HCT116 (cell line): ENCODE measurements around the gene GPR139.

ENCODE experiments used
- CBX3 ChIP-seq: IDR thresholded peaks from 2 replicates; pipeline ENCODE4 v1.6.1; 2012; ENCODE audit warnings: low read depth
- CEBPB ChIP-seq: IDR thresholded peaks from 2 replicates; pipeline ENCODE4 v1.6.1; 2012; ENCODE audit warnings: low read depth
- EZH2 ChIP-seq: fragments of 200-600 bp; sonication (generic); IDR thresholded peaks from 2 replicates; pipeline ENCODE4 v1.6.1; 2017; ENCODE audit warnings: antibody characterized with exemption, mixed run types
- EZH2phosphoT487 ChIP-seq: fragments of 200-600 bp; IDR thresholded peaks from 2 replicates; pipeline ENCODE4 v1.6.1; 2018; ENCODE audit warnings: antibody characterized with exemption, borderline replicate concordance
- POLR2A ChIP-seq: IDR thresholded peaks from 2 replicates; pipeline ENCODE4 v1.7.0; 2011; ENCODE audit warnings: borderline replicate concordance; ENCODE audit not compliant: insufficient read depth, insufficient read length; ENCODE audit errors: extremely low read depth
- POLR2AphosphoS5 ChIP-seq: IDR thresholded peaks from 2 replicates; pipeline ENCODE4 v1.6.1; 2011; ENCODE audit warnings: mild to moderate bottlenecking, low read depth, low read length, moderate library complexity
- SRF ChIP-seq: IDR thresholded peaks from 2 replicates; pipeline ENCODE4 v1.6.1; 2012; ENCODE audit warnings: low read depth
- YY1 ChIP-seq: IDR thresholded peaks from 2 replicates; pipeline ENCODE4 v1.6.1; 2011; ENCODE audit warnings: low read length, low read depth, moderate library complexity, mild to moderate bottlenecking; ENCODE audit not compliant: insufficient replicate concordance; ENCODE audit errors: extremely low read depth
- TF ChIP-seq, protein P1 (sequence below), 3 experiments: fragments of 200-600 bp in 1 of 3; sonication (generic) in 1 of 3; IDR thresholded peaks in 2 of 3; conservative IDR thresholded peaks in 1 of 3; 2 replicates each; pipeline ENCODE4 v1.5.1; 2012 to 2017; ENCODE audit warnings: low read depth in 2 of 3, low read length in 2 of 3, antibody characterized with exemption in 1 of 3, borderline replicate concordance in 1 of 3, control low read depth in 1 of 3, mild to moderate bottlenecking in 1 of 3, mixed read lengths in 1 of 3, mixed run types in 1 of 3, moderate library complexity in 1 of 3; ENCODE audit not compliant: insufficient read depth in 1 of 3
- TF ChIP-seq, protein P2 (sequence below): IDR thresholded peaks from 2 replicates; pipeline ENCODE4 v1.6.1; 2012; ENCODE audit warnings: low read depth
- TF ChIP-seq, protein P3 (sequence below): IDR thresholded peaks from 2 replicates; pipeline ENCODE4 v1.6.1; 2012
- TF ChIP-seq, protein P4 (sequence below): IDR thresholded peaks from 2 replicates; pipeline ENCODE4 v1.6.1; 2012

DNA sequence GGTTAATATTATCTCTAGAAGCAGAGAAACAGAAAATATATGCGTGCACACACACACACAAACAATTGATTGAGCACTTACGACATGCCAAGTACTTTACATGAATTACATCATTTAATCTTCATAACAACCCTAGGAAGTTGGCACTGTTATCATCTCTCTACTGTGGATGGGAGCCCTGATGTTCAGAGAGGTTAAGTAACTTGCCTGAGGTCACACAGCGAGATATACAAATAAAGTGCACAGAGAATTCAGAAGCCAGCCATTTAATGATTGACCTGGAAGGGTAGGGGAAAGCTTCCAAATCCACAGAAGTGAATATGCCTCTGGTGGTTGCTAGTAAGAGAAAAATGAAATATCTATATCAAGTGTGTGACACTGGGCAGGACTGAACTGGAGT lies 37.5 kb upstream of the GPR139 start:
- TF ChIP-seq, protein P1, sequence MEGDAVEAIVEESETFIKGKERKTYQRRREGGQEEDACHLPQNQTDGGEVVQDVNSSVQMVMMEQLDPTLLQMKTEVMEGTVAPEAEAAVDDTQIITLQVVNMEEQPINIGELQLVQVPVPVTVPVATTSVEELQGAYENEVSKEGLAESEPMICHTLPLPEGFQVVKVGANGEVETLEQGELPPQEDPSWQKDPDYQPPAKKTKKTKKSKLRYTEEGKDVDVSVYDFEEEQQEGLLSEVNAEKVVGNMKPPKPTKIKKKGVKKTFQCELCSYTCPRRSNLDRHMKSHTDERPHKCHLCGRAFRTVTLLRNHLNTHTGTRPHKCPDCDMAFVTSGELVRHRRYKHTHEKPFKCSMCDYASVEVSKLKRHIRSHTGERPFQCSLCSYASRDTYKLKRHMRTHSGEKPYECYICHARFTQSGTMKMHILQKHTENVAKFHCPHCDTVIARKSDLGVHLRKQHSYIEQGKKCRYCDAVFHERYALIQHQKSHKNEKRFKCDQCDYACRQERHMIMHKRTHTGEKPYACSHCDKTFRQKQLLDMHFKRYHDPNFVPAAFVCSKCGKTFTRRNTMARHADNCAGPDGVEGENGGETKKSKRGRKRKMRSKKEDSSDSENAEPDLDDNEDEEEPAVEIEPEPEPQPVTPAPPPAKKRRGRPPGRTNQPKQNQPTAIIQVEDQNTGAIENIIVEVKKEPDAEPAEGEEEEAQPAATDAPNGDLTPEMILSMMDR (IDR thresholded peaks at IDR 0.05 in 2 of 3, conservative IDR thresholded peaks at IDR 0.05 in 1 of 3; ENCODE audit: borderline replicate concordance in 1 of 3, insufficient read depth in 1 of 3, low read depth in 2 of 3, low read length in 2 of 3): no peak
- no peak for TF ChIP-seq POLR2A
- no peak for TF ChIP-seq POLR2AphosphoS5
- TF ChIP-seq, protein P2, sequence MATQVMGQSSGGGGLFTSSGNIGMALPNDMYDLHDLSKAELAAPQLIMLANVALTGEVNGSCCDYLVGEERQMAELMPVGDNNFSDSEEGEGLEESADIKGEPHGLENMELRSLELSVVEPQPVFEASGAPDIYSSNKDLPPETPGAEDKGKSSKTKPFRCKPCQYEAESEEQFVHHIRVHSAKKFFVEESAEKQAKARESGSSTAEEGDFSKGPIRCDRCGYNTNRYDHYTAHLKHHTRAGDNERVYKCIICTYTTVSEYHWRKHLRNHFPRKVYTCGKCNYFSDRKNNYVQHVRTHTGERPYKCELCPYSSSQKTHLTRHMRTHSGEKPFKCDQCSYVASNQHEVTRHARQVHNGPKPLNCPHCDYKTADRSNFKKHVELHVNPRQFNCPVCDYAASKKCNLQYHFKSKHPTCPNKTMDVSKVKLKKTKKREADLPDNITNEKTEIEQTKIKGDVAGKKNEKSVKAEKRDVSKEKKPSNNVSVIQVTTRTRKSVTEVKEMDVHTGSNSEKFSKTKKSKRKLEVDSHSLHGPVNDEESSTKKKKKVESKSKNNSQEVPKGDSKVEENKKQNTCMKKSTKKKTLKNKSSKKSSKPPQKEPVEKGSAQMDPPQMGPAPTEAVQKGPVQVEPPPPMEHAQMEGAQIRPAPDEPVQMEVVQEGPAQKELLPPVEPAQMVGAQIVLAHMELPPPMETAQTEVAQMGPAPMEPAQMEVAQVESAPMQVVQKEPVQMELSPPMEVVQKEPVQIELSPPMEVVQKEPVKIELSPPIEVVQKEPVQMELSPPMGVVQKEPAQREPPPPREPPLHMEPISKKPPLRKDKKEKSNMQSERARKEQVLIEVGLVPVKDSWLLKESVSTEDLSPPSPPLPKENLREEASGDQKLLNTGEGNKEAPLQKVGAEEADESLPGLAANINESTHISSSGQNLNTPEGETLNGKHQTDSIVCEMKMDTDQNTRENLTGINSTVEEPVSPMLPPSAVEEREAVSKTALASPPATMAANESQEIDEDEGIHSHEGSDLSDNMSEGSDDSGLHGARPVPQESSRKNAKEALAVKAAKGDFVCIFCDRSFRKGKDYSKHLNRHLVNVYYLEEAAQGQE: no peak
- no peak for TF ChIP-seq EZH2phosphoT487
- TF ChIP-seq SRF: no peak
- TF ChIP-seq, protein P3, sequence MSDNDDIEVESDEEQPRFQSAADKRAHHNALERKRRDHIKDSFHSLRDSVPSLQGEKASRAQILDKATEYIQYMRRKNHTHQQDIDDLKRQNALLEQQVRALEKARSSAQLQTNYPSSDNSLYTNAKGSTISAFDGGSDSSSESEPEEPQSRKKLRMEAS: no peak
- no peak for TF ChIP-seq CEBPB
- no peak for TF ChIP-seq EZH2
- TF ChIP-seq CBX3: no peak
- TF ChIP-seq, protein P4, sequence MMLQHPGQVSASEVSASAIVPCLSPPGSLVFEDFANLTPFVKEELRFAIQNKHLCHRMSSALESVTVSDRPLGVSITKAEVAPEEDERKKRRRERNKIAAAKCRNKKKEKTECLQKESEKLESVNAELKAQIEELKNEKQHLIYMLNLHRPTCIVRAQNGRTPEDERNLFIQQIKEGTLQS: no peak
- TF ChIP-seq YY1: no peak
